CD14-positive monocyte (primary cell): ENCODE data around the gene PTPRR. TPM values are rescaled to one million over a fixed set of nuclear protein-coding genes. Genes with fewer than 3 reads are reported as not detected.

Experiments
- DNase-seq, 3 donors: peaks; one replicate each; pipeline ENCODE4 v3.0.0-alpha.2; 2011 to 2022
- H2AFZ ChIP-seq: 2 replicates; pipeline ENCODE4 v1.6.0; 2012; ENCODE audit warnings: mild to moderate bottlenecking, low read depth, low read length, inconsistent platforms; ENCODE audit not compliant: insufficient read depth, poor library complexity, severe bottlenecking
- H3K27ac ChIP-seq, 2 donors: 1 replicate in 1 of 2; 2 replicates in 1 of 2; pipeline ENCODE4 v1.5.1; 2012 to 2013; ENCODE audit warnings: low read length in 2 of 2, control low read depth in 1 of 2, inconsistent platforms in 1 of 2, low read depth in 1 of 2, mild to moderate bottlenecking in 1 of 2
- H3K27me3 ChIP-seq, 2 donors: one replicate each; pipeline versions ENCODE4 v1.6.0 to v1.6.1; 2011 to 2013; ENCODE audit warnings: low read length in 2 of 2; ENCODE audit not compliant: control insufficient read depth in 2 of 2, insufficient read depth in 2 of 2
- H3K36me3 ChIP-seq, 2 donors: replicated peaks in 1 of 2; 1 replicate in 1 of 2; 2 replicates in 1 of 2; pipeline versions ENCODE4 v1.5.1 to v1.6.1; 2012 to 2013; ENCODE audit warnings: low read length in 2 of 2, control low read depth in 1 of 2, inconsistent platforms in 1 of 2, mild to moderate bottlenecking in 1 of 2; ENCODE audit not compliant: insufficient read depth in 2 of 2, control insufficient read depth in 1 of 2
- H3K4me1 ChIP-seq, 2 donors: 1 replicate in 1 of 2; 2 replicates in 1 of 2; pipeline versions ENCODE4 v1.5.1 to v1.6.1; 2012 to 2013; ENCODE audit warnings: low read length in 2 of 2, control low read depth in 1 of 2, inconsistent platforms in 1 of 2, mild to moderate bottlenecking in 1 of 2, moderate library complexity in 1 of 2; ENCODE audit not compliant: insufficient read depth in 2 of 2, control insufficient read depth in 1 of 2
- H3K4me2 ChIP-seq: replicated peaks from 2 replicates; pipeline ENCODE3; 2012; ENCODE audit warnings: low read length, moderate library complexity, mild to moderate bottlenecking; ENCODE audit not compliant: poor library complexity, severe bottlenecking; ENCODE audit errors: extremely low read depth
- H3K4me3 ChIP-seq, 3 experiments: fragments of 200-600 bp in 1 of 3; sonication (generic) in 1 of 3; replicated peaks in 1 of 3; 1 replicate in 2 of 3; 2 replicates in 1 of 3; pipeline ENCODE4 v1.5.1; 2011 to 2013; ENCODE audit warnings: low read length in 3 of 3, mild to moderate bottlenecking in 3 of 3, control low read depth in 2 of 3, low read depth in 2 of 3, inconsistent platforms in 1 of 3, moderate library complexity in 1 of 3
- H3K79me2 ChIP-seq: 2 replicates; pipeline ENCODE4 v1.6.0; 2012; ENCODE audit warnings: mild to moderate bottlenecking, control low read depth, inconsistent platforms, low read length, moderate library complexity; ENCODE audit not compliant: insufficient read depth
- H3K9ac ChIP-seq: 2 replicates; pipeline ENCODE4 v1.6.0; 2017; ENCODE audit warnings: low read length, mild to moderate bottlenecking; ENCODE audit not compliant: insufficient read depth, poor library complexity, severe bottlenecking
- H3K9me3 ChIP-seq, 2 donors: replicated peaks in 1 of 2; 1 replicate in 1 of 2; 2 replicates in 1 of 2; pipeline versions ENCODE4 v1.5.1 to v1.6.1; 2012 to 2013; ENCODE audit warnings: low read length in 2 of 2, control low read depth in 1 of 2; ENCODE audit not compliant: control insufficient read depth in 1 of 2, insufficient read depth in 1 of 2
- H4K20me1 ChIP-seq: 2 replicates; pipeline ENCODE4 v1.6.0; 2012; ENCODE audit warnings: mild to moderate bottlenecking, low read length, control low read depth, moderate library complexity; ENCODE audit not compliant: insufficient read depth
- H3K27ac Mint-ChIP-seq, 7 donors: one replicate each; pipeline ENCODE4 v1.8.0; 2020; ENCODE audit warnings: mild to moderate bottlenecking in 7 of 7, mixed read lengths in 7 of 7, moderate library complexity in 6 of 7, inconsistent platforms in 2 of 7
- H3K27me3 Mint-ChIP-seq, 3 donors: one replicate each; pipeline ENCODE4 v1.8.0; 2021 to 2022; ENCODE audit warnings: low read depth in 3 of 3, mild to moderate bottlenecking in 3 of 3, mixed read lengths in 3 of 3, moderate library complexity in 3 of 3, inconsistent platforms in 1 of 3
- H3K36me3 Mint-ChIP-seq, 2 donors: one replicate each; pipeline ENCODE4 v1.8.0; 2020; ENCODE audit warnings: mixed read lengths in 2 of 2, inconsistent platforms in 1 of 2, mild to moderate bottlenecking in 1 of 2
- H3K4me1 Mint-ChIP-seq: one replicate; pipeline ENCODE4 v1.8.0; 2020; ENCODE audit warnings: mild to moderate bottlenecking, mixed read lengths
- H3K4me3 Mint-ChIP-seq, 2 donors: one replicate each; pipeline ENCODE4 v1.8.0; 2020; ENCODE audit warnings: mild to moderate bottlenecking in 2 of 2, mixed read lengths in 2 of 2, moderate library complexity in 1 of 2
- H3K9me3 Mint-ChIP-seq, 7 donors: one replicate each; pipeline ENCODE4 v1.8.0; 2020 to 2022; ENCODE audit warnings: mixed read lengths in 7 of 7, mild to moderate bottlenecking in 6 of 7, moderate library complexity in 6 of 7, inconsistent platforms in 2 of 7
- WGBS: methylation state at CpG from one replicate; pipeline ENCODE4 v1.1.5; 2013; ENCODE audit warnings: missing lambda C conversion rate; ENCODE audit not compliant: insufficient coverage; 5-methylcytosine and 5-hydroxymethylcytosine counted together
- intact Hi-C, 2 donors: fragments of 100-400 bp; cut with micrococcal nuclease; formaldehyde crosslinking; loops; one replicate each; pipeline versions ENCODE4 v1.15.0 to v1.15.1; 2023
- polyA plus RNA-seq, 3 donors: library from polyadenylated mRNA; depleted of rRNA in 1 of 3; unstranded in 2 of 3; stranded (reverse) in 1 of 3; fragments of 300-500 nt in 2 of 3; fragments of >200 nt in 1 of 3; fragmentation: Illumina TruSeq in 2 of 3; gene quantifications; 1 replicate in 2 of 3; 2 replicates in 1 of 3; pipeline ENCODE4 v1.2.3, GENCODE V29; 2012 to 2021
- TF ChIP-seq, protein P1 (sequence below): fragments of 200-600 bp; IDR thresholded peaks from one replicate; pipeline ENCODE4 v1.8.0; 2022; ENCODE audit warnings: antibody characterized with exemption, mild to moderate bottlenecking

The PTPRR gene
- polyA plus RNA-seq, 3 donors = not detected

DNA sequence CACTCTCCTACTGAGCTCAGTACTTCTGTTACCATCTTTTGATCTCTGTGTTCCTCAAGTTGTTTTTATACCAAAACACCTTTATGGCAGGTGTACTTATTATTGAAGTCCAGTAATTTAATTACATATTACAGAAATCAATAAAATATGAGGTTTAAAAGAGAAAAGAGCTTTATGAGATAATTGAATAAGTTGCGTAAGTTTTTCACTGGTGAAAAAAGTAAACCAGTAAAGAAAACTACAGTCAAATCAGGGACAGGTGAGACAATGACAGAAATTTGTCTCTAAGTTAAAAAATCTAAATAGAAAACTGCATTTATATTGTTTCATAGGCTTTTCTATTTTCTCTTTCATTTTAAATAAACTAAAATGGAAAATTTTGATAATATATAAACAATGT is 254.2 kb downstream of the PTPRR start:
- no peaks in the 10 kb centered on the region for H3K79me2 ChIP-seq
- H2AFZ ChIP-seq = no peak overlapping the region
- intact Hi-C loops = no loop called here
- no peaks in the 10 kb centered on the region for H4K20me1 ChIP-seq
- WGBS = no CpG with 5 or more reads among the region's 1 CpG
- no peak overlapping the region for H3K4me3 Mint-ChIP-seq
- no peak overlapping the region for H3K9ac ChIP-seq
- H3K27ac ChIP-seq = no peak overlapping the region
- H3K27me3 Mint-ChIP-seq = peaks cover 0 to 2% (median 0%) of the 10 kb centered on the region in 3 donors
- TF ChIP-seq, protein P1, sequence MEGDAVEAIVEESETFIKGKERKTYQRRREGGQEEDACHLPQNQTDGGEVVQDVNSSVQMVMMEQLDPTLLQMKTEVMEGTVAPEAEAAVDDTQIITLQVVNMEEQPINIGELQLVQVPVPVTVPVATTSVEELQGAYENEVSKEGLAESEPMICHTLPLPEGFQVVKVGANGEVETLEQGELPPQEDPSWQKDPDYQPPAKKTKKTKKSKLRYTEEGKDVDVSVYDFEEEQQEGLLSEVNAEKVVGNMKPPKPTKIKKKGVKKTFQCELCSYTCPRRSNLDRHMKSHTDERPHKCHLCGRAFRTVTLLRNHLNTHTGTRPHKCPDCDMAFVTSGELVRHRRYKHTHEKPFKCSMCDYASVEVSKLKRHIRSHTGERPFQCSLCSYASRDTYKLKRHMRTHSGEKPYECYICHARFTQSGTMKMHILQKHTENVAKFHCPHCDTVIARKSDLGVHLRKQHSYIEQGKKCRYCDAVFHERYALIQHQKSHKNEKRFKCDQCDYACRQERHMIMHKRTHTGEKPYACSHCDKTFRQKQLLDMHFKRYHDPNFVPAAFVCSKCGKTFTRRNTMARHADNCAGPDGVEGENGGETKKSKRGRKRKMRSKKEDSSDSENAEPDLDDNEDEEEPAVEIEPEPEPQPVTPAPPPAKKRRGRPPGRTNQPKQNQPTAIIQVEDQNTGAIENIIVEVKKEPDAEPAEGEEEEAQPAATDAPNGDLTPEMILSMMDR = no peak
- DNase-seq = no peak
- no peaks in the 10 kb centered on the region for H3K4me1 ChIP-seq
- H3K36me3 ChIP-seq = no peaks in the 10 kb centered on the region
- H3K9me3 Mint-ChIP-seq = peaks cover 0 to 4% (median 0%) of the 10 kb centered on the region in 7 donors
- no peaks in the 10 kb centered on the region for H3K9me3 ChIP-seq
- no peaks in the 10 kb centered on the region for H3K4me1 Mint-ChIP-seq
- no peak overlapping the region for H3K27ac Mint-ChIP-seq
- H3K4me3 ChIP-seq = no peak overlapping the region
- no peaks in the 10 kb centered on the region for H3K27me3 ChIP-seq
- no peak overlapping the region for H3K4me2 ChIP-seq
- H3K36me3 Mint-ChIP-seq = no peaks in the 10 kb centered on the region

DNA sequence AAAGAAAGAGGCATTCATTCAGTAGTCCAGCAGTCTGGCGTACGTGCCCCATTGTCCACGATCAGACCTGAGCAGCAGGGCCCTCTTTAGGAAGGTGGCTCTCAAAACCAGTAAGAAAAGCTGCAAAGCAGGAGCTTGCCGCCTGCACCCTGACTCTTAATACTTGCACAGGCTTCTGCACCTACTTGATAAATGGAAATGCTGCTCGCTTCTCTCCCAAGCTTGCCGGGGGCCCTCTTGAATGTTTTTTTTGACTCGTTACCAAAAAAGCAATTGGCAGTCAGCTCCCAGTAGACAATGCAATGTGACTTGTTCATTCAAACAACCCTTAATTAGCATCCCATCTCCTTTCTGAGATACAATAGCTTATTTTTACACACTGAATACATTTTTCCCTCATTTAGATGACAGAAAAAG is 256.1 kb downstream of the PTPRR start:
- WGBS = 78% methylated on average over 6 of the region's 7 CpGs
- no peaks in the 10 kb centered on the region for H3K79me2 ChIP-seq
- Mint-ChIP-seq H3K4me3 (no peak overlapping the region), H3K27me3 (peaks cover 0 to 2% (median 0%) of the 10 kb centered on the region in 3 donors), H3K27ac (no peak overlapping the region), H3K4me1 (no peaks in the 10 kb centered on the region), H3K9me3 (peaks cover 0 to 4% (median 0%) of the 10 kb centered on the region in 7 donors), H3K36me3 (no peaks in the 10 kb centered on the region)
- intact Hi-C loops = no loop called here
- TF ChIP-seq, protein P1 = no peak
- no peak for DNase-seq
- no peak overlapping the region for H3K4me3 ChIP-seq
- no peaks in the 10 kb centered on the region for H4K20me1 ChIP-seq
- H3K4me2 ChIP-seq = no peak overlapping the region
- H3K27ac ChIP-seq = no peak overlapping the region
- no peaks in the 10 kb centered on the region for H3K27me3 ChIP-seq
- H3K36me3 ChIP-seq = no peaks in the 10 kb centered on the region
- H3K9me3 ChIP-seq = no peaks in the 10 kb centered on the region
- no peaks in the 10 kb centered on the region for H3K4me1 ChIP-seq
- H3K9ac ChIP-seq = no peak overlapping the region
- H2AFZ ChIP-seq = no peak overlapping the region
